A673 (cell line): ENCODE results near the gene ADNP2. TPM values are rescaled to one million over a fixed set of nuclear protein-coding genes. Genes with fewer than 3 reads are reported as not detected.

Experiments
- BruUV-seq: library from RNA; stranded (reverse); fragments of 400-500 nt; replicated peaks from 2 replicates; lab custom pipeline; 2021; lab: Mats Ljungman, UMichigan
- CTCF ChIA-PET: fragments of 300-600 bp; sonication (Branson Sonifier 250); formaldehyde crosslinking; loops from one replicate; lab custom pipeline; 2022; ENCODE audit warnings: antibody characterized with exemption; lab: Charles Lee
- POLR2A ChIA-PET: fragments of 300-600 bp; sonication (Branson Sonifier 250); formaldehyde crosslinking; loops from one replicate; lab custom pipeline; 2022; ENCODE audit warnings: antibody characterized with exemption; ENCODE audit not compliant: low non-redundant PET; lab: Charles Lee
- DNase-seq: peaks from one replicate; pipeline ENCODE4 v3.0.0-alpha.2; 2015; ENCODE audit warnings: low spot score
- H3K27ac ChIP-seq: fragments of 200-600 bp; sonication (generic); 2 replicates; pipeline ENCODE4 v1.5.1; 2016; ENCODE audit warnings: mixed run types, low read depth, mild to moderate bottlenecking, mixed read lengths, antibody characterized with exemption, low read length; ENCODE audit not compliant: poor library complexity, severe bottlenecking
- H3K27me3 ChIP-seq: fragments of 200-600 bp; sonication (generic); replicated peaks from 2 replicates; pipeline ENCODE4 v1.6.1; 2017; ENCODE audit warnings: mixed run types, low read depth, mild to moderate bottlenecking, mixed read lengths, antibody characterized with exemption, low read length; ENCODE audit not compliant: insufficient read depth, poor library complexity
- H3K36me3 ChIP-seq: fragments of 200-600 bp; sonication (generic); 2 replicates; pipeline ENCODE4 v1.6.1; 2016; ENCODE audit warnings: mixed run types, mild to moderate bottlenecking, mixed read lengths, antibody characterized with exemption, low read length; ENCODE audit not compliant: insufficient read depth, poor library complexity, severe bottlenecking
- H3K4me1 ChIP-seq: fragments of 200-600 bp; sonication (generic); 2 replicates; pipeline ENCODE4 v1.6.1; 2017; ENCODE audit warnings: mixed run types, mild to moderate bottlenecking, mixed read lengths, antibody characterized with exemption, low read length; ENCODE audit not compliant: insufficient read depth, poor library complexity, severe bottlenecking
- H3K4me3 ChIP-seq: fragments of 200-600 bp; sonication (generic); 2 replicates; pipeline ENCODE4 v1.5.1; 2016; ENCODE audit warnings: low read depth, mixed run types, mild to moderate bottlenecking, mixed read lengths, low read length; ENCODE audit not compliant: poor library complexity, severe bottlenecking
- H3K9me3 ChIP-seq: fragments of 200-600 bp; sonication (generic); 2 replicates; pipeline ENCODE4 v1.6.1; 2016; ENCODE audit warnings: mixed run types, low read depth, mild to moderate bottlenecking, mixed read lengths, antibody characterized with exemption, low read length; ENCODE audit not compliant: poor library complexity, severe bottlenecking
- EZH2 ChIP-seq: fragments of 200-600 bp; sonication (generic); IDR thresholded peaks from 2 replicates; pipeline ENCODE4 v1.6.1; 2017; ENCODE audit warnings: borderline replicate concordance, low read depth, mild to moderate bottlenecking, mixed read lengths, antibody characterized with exemption, low read length; ENCODE audit not compliant: poor library complexity, severe bottlenecking
- intact Hi-C: fragments of 100-400 bp; cut with micrococcal nuclease; formaldehyde crosslinking; loops from one replicate; pipeline ENCODE4 v1.10.0; 2022; ENCODE audit not compliant: unreplicated experiment
- total RNA-seq: library from RNA; stranded (reverse); gene quantifications from 2 replicates; pipeline ENCODE4 v1.2.3, GENCODE V29; 2021
- TF ChIP-seq, protein P1 (sequence below): fragments of 300-800, 200-600 bp; sonication (generic); conservative IDR thresholded peaks from 2 replicates; pipeline ENCODE4 v1.5.1; 2017; ENCODE audit warnings: low read depth, mild to moderate bottlenecking, antibody characterized with exemption, low read length, moderate library complexity, mixed read lengths

The ADNP2 gene
- total RNA-seq, 1 experiment from 2014 or later: 27.5 TPM

DNA sequence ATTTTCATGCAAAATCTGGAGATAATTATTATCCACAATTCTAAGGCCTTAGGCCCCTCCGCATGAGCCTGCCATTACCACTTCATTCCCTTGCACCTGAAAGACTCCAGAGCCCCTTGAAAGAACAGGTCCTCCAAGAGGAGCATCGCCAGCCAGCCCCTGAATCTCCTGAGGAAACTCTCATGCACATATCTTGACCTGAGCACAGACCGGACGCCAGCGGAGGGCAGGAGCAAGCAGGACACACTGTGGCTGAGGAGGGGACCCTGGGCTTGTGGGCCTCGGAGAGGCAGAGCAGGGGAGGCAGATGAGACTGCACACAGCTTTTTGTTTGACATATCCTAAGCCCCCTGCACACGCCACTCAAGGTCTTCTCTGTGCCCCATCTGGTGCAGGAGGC lies 13.6 kb upstream of the ADNP2 start:
- no peaks in the 10 kb centered on the region for H3K36me3 ChIP-seq
- TF ChIP-seq, protein P1, sequence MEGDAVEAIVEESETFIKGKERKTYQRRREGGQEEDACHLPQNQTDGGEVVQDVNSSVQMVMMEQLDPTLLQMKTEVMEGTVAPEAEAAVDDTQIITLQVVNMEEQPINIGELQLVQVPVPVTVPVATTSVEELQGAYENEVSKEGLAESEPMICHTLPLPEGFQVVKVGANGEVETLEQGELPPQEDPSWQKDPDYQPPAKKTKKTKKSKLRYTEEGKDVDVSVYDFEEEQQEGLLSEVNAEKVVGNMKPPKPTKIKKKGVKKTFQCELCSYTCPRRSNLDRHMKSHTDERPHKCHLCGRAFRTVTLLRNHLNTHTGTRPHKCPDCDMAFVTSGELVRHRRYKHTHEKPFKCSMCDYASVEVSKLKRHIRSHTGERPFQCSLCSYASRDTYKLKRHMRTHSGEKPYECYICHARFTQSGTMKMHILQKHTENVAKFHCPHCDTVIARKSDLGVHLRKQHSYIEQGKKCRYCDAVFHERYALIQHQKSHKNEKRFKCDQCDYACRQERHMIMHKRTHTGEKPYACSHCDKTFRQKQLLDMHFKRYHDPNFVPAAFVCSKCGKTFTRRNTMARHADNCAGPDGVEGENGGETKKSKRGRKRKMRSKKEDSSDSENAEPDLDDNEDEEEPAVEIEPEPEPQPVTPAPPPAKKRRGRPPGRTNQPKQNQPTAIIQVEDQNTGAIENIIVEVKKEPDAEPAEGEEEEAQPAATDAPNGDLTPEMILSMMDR: no peak
- TF ChIP-seq EZH2: no peak
- H3K4me3 ChIP-seq: no peak overlapping the region
- DNase-seq: no peak
- intact Hi-C loops: no loop called here
- no peaks in the 10 kb centered on the region for H3K4me1 ChIP-seq
- no TSS peak for BruUV-seq
- CTCF ChIA-PET: no interaction called here
- POLR2A ChIA-PET: no interaction called here
- H3K9me3 ChIP-seq: peaks cover 3% of the 10 kb centered on the region
- no peaks in the 10 kb centered on the region for H3K27me3 ChIP-seq
- H3K27ac ChIP-seq: no peak overlapping the region

DNA sequence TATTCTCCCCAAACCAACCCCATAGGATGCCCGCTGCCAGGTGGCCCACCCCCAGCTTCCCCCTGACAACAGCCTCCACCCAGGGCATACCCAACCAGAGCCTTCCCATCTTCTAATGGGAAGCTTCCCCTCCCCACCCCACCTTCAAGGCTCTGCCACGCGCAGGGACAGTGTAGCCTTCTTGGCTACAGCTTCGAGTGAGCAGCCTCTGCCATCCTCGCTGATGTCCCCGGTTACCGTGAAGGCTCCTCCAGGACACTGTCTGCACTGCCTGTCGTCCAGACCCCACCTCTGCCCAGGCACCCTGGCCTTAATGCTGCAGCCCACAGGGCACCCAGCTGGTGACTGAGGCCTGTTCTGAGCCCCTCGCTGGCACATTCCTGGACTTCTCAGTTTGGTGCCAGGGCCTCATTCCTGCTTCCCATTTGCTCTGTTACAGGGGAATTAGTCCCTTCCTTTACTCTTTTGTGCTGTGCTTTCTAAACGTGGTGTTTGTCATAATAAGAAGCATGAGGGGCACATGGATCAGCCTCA lies 13.0 kb upstream of the ADNP2 start:
- DNase-seq: no peak
- Histone ChIP-seq H3K4me1 (no peaks in the 10 kb centered on the region), H3K36me3 (no peaks in the 10 kb centered on the region), H3K27me3 (no peaks in the 10 kb centered on the region), H3K9me3 (no peaks in the 10 kb centered on the region), H3K4me3 (no peak overlapping the region), H3K27ac (no peak overlapping the region)
- TF ChIP-seq, protein P1: no peak
- TF ChIP-seq EZH2: no peak
- no TSS peak for BruUV-seq
- ChIA-PET POLR2A (no interaction called here), CTCF (no interaction called here)
- intact Hi-C loops: no loop called here

DNA sequence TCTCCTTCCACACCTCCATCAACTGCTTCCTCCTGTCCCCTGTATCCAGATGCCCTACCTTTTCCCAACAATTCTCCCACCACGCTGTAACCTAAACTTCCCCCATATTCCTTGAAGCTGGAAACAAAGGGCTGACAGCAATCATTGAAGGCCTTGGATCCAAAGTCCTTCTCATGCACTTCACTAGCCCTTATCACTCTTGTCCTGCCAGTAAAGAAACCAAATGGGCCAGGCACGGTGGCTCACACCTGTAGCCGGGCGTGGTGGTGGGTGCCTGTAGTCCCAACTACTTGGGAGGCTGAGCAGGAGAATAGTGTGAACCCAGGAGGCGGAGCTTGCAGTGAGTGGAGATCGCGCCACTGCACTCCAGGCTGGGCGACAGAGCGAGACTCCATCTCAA lies 11.9 kb upstream of the ADNP2 start:
- no TSS peak for BruUV-seq
- no peak for TF ChIP-seq EZH2
- TF ChIP-seq, protein P1: no peak
- no peaks in the 10 kb centered on the region for H3K4me1 ChIP-seq
- H3K4me3 ChIP-seq: no peak overlapping the region
- intact Hi-C loops: no loop called here
- POLR2A ChIA-PET: no interaction called here
- no peaks in the 10 kb centered on the region for H3K9me3 ChIP-seq
- CTCF ChIA-PET: no interaction called here
- no peaks in the 10 kb centered on the region for H3K36me3 ChIP-seq
- no peak overlapping the region for H3K27ac ChIP-seq
- H3K27me3 ChIP-seq: no peaks in the 10 kb centered on the region
- no peak for DNase-seq
